AG04449 (cell line): ENCODE data around the gene NELL1.

Source experiments
- CTCF ChIA-PET: fragments of 350-600 bp; formaldehyde crosslinking; extraction: SDS; loops from one replicate; lab custom pipeline; 2021; ENCODE audit warnings: antibody characterized with exemption; lab: Yijun Ruan, JAX
- POLR2A ChIA-PET: fragments of 400-600, 350-600 bp; formaldehyde crosslinking; extraction: SDS; loops from one replicate; lab custom pipeline; 2020; ENCODE audit warnings: antibody characterized with exemption, inconsistent platforms; lab: Yijun Ruan, JAX
- DNase-seq: peaks from one replicate; pipeline ENCODE4 v3.0.0-alpha.2; 2010; ENCODE audit warnings: low read depth, low spot score
- H3K4me3 ChIP-seq: 2 replicates; pipeline ENCODE4 v1.5.1; 2011; ENCODE audit warnings: low read depth, mild to moderate bottlenecking, control low read depth, low read length
- CTCF ChIP-seq: IDR thresholded peaks from one replicate; pipeline ENCODE4 v1.5.1; 2011; ENCODE audit warnings: mild to moderate bottlenecking, moderate library complexity, low read length, control low read depth, inconsistent platforms; ENCODE audit not compliant: insufficient read depth; ENCODE audit errors: missing control alignments

NELL1 gene

GRCh38 chr11:20949585-20949984 is 280.2 kb downstream of the NELL1 start:
- POLR2A ChIA-PET = no interaction called here
- CTCF ChIA-PET = no interaction called here
- TF ChIP-seq CTCF = no peak

GRCh38 chr11:20962581-20962980 is 293.2 kb downstream of the NELL1 start:
- CTCF ChIA-PET = no interaction called here
- no peak overlapping the region for H3K4me3 ChIP-seq
- POLR2A ChIA-PET = no interaction called here
- TF ChIP-seq CTCF = no peak
- DNase-seq = no peak

More at GRCh38 chr11:20949585-20949984, 280.2 kb downstream of the NELL1 start:
- no peak for DNase-seq
- H3K4me3 ChIP-seq = no peak overlapping the region

GRCh38 chr11:20963596-20963995 is 294.2 kb downstream of the NELL1 start:
- ChIA-PET POLR2A (no interaction called here), CTCF (no interaction called here)
- no peak for DNase-seq
- H3K4me3 ChIP-seq = no peak overlapping the region
- no peak for TF ChIP-seq CTCF

GRCh38 chr11:20964985-20965384 is 295.6 kb downstream of the NELL1 start:
- ChIA-PET CTCF (no interaction called here), POLR2A (no interaction called here)
- DNase-seq = no peak
- TF ChIP-seq CTCF = no peak
- H3K4me3 ChIP-seq = no peak overlapping the region

GRCh38 chr11:20966489-20966888 is 297.1 kb downstream of the NELL1 start:
- ChIA-PET POLR2A (no interaction called here), CTCF (no interaction called here)
- no peak for TF ChIP-seq CTCF
- DNase-seq = no peak
- no peak overlapping the region for H3K4me3 ChIP-seq

GRCh38 chr11:20973940-20974559 is 304.7 kb downstream of the NELL1 start:
- TF ChIP-seq CTCF = no peak
- CTCF ChIA-PET = no interaction called here
- DNase-seq = no peak
- H3K4me3 ChIP-seq = no peak overlapping the region
- POLR2A ChIA-PET = no interaction called here
